Large intestine (tissue), 3 donors: Measurements from ENCODE around the gene RNF112. TPM values are rescaled to one million over a fixed set of nuclear protein-coding genes. Genes with fewer than 3 reads are reported as not detected.

Experiments
- DNase-seq, 2 donors: peaks; one replicate each; pipeline versions ENCODE4 v3.0.0 to v3.0.0-alpha.2; 2013
- H3K27ac ChIP-seq: one replicate; pipeline ENCODE4 v1.5.1; 2013; ENCODE audit warnings: low read length
- H3K27me3 ChIP-seq: 2 replicates; pipeline ENCODE4 v1.6.1; 2013; ENCODE audit warnings: low read length; ENCODE audit not compliant: control insufficient read depth, insufficient read depth
- H3K36me3 ChIP-seq: 2 replicates; pipeline ENCODE4 v1.6.1; 2013; ENCODE audit warnings: low read length; ENCODE audit not compliant: control insufficient read depth, insufficient read depth
- H3K4me1 ChIP-seq: one replicate; pipeline ENCODE4 v1.6.1; 2013; ENCODE audit warnings: low read length; ENCODE audit not compliant: control insufficient read depth, insufficient read depth
- H3K4me3 ChIP-seq: one replicate; pipeline ENCODE4 v1.5.1; 2013; ENCODE audit warnings: low read length
- H3K9me3 ChIP-seq: one replicate; pipeline ENCODE4 v1.6.1; 2013; ENCODE audit warnings: mild to moderate bottlenecking, low read depth, low read length, moderate library complexity; ENCODE audit not compliant: control insufficient read depth
- WGBS: methylation state at CpG from one replicate; pipeline ENCODE4 v1.1.5; 2013; ENCODE audit warnings: low lambda C conversion rate; ENCODE audit not compliant: insufficient coverage; 5-methylcytosine and 5-hydroxymethylcytosine counted together
- polyA plus RNA-seq: library from polyadenylated mRNA; unstranded; fragments of 120-200 nt; gene quantifications from one replicate; pipeline ENCODE4 v1.2.1, GENCODE V29; 2013

Gene RNF112
- polyA plus RNA-seq, 1 donor, result 3.7 TPM

DNA sequence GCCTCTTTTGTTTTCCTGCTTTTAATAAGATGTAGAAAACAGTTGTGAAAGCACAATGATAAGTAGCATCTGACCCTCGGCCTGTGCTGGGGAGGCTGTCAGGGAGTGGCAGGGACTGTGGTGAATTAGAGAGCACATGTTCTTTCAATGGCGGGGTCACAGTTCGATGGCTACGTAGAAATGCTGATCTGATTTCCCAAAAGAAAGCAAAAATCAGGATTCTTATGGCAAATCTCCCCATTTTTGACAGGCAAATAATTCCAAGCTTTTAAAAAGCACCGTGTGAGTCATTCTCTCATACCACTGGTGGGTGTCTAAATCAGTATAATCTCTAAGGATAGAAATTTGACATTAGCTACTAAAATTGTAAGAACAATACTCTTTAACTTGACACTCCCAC lies 36.9 kb upstream of the RNF112 start:
- peak in 1 of 2 donors; percentile 32 for DNase-seq
- no CpG with 5 or more reads among the region's 5 CpGs for WGBS
- Histone ChIP-seq H3K27ac (no peak overlapping the region), H3K36me3 (no peaks in the 10 kb centered on the region), H3K4me1 (peaks cover under 1% of the 10 kb centered on the region), H3K4me3 (no peak overlapping the region), H3K9me3 (no peaks in the 10 kb centered on the region), H3K27me3 (no peaks in the 10 kb centered on the region)

DNA sequence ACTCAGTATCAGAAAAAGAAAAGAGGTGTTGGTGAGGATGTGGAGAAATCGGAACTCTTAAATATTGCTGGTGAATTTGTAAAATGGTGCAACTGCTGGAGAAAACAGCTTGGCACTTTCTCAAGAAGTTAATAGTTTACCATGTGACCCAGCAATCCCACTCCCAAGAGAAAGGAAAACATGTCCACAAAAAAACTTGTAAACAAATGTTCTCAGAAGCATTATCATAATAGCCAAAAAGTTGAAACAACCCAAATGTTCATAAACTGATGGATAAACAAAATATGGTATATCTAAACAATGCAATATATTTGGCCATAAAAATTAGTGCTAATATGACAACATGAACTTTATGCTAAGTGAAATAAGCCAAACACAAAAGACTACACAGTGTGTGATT lies 35.3 kb upstream of the RNF112 start:
- peaks cover 14% of the 10 kb centered on the region for H3K36me3 ChIP-seq
- H3K9me3 ChIP-seq, result no peaks in the 10 kb centered on the region
- H3K4me3 ChIP-seq, result no peak overlapping the region
- no peak overlapping the region for H3K27ac ChIP-seq
- DNase-seq, result no peak
- WGBS, result no CpG with 5 or more reads among the region's 1 CpG
- H3K27me3 ChIP-seq, result no peaks in the 10 kb centered on the region
- peaks cover 7% of the 10 kb centered on the region for H3K4me1 ChIP-seq

DNA sequence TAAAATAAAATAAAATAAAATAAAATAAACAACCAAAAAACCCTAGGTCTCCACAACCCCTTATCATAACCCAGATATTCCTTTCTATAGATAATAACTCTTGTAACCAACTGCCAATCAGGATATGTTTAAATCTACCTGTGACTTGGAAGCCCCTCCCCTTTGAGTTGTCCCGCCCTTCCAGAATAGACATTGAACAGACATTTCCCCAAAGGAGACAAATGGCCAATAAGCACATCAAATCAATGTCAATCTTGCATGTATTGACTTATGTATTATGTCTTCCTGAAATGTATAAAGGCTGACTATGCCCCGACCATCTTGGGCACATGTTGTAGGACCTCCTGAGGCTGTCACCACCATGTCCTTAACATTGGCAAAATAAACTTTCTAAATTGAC lies 34.2 kb upstream of the RNF112 start:
- H3K36me3 ChIP-seq, result peaks cover 25% of the 10 kb centered on the region

GRCh38 chr17:19377602-19378415 lies 33.2 kb upstream of the RNF112 start:
- Histone ChIP-seq H3K27ac (peak overlapping the region; percentile 98), H3K4me3 (peak overlapping the region; percentile 83), H3K4me1 (peaks cover 9% of the 10 kb centered on the region), H3K9me3 (no peaks in the 10 kb centered on the region), H3K27me3 (no peaks in the 10 kb centered on the region), H3K36me3 (peaks cover 35% of the 10 kb centered on the region)
- DNase-seq, result peak; percentile 99 to 100
- WGBS, result no CpG with 5 or more reads among the region's 67 CpGs

More for the DNA sequence above, 34.2 kb upstream of the RNF112 start:
- H3K27me3 ChIP-seq, result no peaks in the 10 kb centered on the region
- peak in 1 of 2 donors; percentile 65 for DNase-seq
- H3K4me1 ChIP-seq, result peaks cover 7% of the 10 kb centered on the region
- peak overlapping the region; percentile 83 for H3K4me3 ChIP-seq
- WGBS, result no CpG with 5 or more reads among the region's 2 CpGs
- no peaks in the 10 kb centered on the region for H3K9me3 ChIP-seq
- H3K27ac ChIP-seq, result peak overlapping the region; percentile 98

GRCh38 chr17:19378416-19379360 lies 32.3 kb upstream of the RNF112 start, which contains the start of gene MAPK7:
MAPK7 (plus strand) TSS chr17:19378498; CDS start chr17:19378901, 403 bp downstream.
- Histone ChIP-seq H3K9me3 (no peaks in the 10 kb centered on the region), H3K36me3 (peaks cover 44% of the 10 kb centered on the region), H3K27me3 (no peaks in the 10 kb centered on the region), H3K27ac (peak within 1 kb of the TSS; percentile 98), H3K4me3 (peak within 1 kb of the TSS; percentile 83), H3K4me1 (peaks cover 10% of the 10 kb centered on the region)
- peak in 1 of 2 donors; percentile 53 for DNase-seq
- no CpG with 5 or more reads among the region's 69 CpGs for WGBS

DNA sequence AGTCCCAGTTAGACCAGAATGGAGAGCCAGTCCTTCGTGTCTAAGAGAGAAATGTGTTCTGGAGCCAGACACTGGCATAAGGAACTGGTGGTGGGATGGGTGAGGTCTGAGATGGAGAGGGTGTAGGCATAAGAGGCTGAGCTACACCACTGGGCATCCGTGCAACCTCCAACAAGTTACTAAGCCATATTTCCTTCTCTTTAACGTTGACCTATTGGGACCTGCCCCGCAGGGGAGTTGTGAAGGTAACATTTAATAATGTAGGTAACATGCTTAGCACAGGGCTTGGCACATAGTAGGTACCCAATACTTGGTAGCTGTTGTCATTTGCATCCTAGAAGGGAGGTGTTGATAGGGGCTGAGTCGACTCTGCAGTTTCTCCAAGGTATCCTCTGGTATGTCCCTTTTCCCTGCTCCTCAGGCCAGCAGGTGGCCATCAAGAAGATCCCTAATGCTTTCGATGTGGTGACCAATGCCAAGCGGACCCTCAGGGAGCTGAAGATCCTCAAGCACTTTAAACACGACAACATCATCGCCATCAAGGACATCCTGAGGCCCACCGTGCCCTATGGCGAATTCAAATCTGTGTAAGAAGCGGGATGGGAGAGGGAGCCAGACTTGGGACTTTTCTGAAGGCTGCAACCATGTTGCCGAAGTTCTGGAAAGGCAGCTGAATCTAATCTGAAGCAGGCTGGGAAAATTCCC lies 31.5 kb upstream of the RNF112 start:
- no peaks in the 10 kb centered on the region for H3K9me3 ChIP-seq
- peak overlapping the region; percentile 83 for H3K4me3 ChIP-seq
- peak overlapping the region; percentile 80 for H3K27ac ChIP-seq
- peaks cover 10% of the 10 kb centered on the region for H3K4me1 ChIP-seq
- WGBS, result 76% methylated on average over 3 of the region's 13 CpGs
- H3K36me3 ChIP-seq, result peaks cover 52% of the 10 kb centered on the region
- no peaks in the 10 kb centered on the region for H3K27me3 ChIP-seq
- DNase-seq, result no peak

DNA sequence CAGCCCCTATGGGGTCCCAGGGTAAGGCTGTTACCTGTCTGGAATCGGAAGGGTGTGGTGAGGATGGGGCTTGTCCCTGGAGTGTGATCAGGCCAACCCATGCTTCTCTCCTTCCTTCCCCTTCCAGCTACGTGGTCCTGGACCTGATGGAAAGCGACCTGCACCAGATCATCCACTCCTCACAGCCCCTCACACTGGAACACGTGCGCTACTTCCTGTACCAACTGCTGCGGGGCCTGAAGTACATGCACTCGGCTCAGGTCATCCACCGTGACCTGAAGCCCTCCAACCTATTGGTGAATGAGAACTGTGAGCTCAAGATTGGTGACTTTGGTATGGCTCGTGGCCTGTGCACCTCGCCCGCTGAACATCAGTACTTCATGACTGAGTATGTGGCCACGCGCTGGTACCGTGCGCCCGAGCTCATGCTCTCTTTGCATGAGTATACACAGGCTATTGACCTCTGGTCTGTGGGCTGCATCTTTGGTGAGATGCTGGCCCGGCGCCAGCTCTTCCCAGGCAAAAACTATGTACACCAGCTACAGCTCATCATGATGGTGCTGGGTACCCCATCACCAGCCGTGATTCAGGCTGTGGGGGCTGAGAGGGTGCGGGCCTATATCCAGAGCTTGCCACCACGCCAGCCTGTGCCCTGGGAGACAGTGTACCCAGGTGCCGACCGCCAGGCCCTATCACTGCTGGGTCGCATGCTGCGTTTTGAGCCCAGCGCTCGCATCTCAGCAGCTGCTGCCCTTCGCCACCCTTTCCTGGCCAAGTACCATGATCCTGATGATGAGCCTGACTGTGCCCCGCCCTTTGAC lies 30.3 kb upstream of the RNF112 start:
- Histone ChIP-seq H3K9me3 (no peaks in the 10 kb centered on the region), H3K27ac (no peak overlapping the region), H3K27me3 (no peaks in the 10 kb centered on the region), H3K4me1 (peaks cover 10% of the 10 kb centered on the region), H3K36me3 (peaks cover 63% of the 10 kb centered on the region), H3K4me3 (no peak overlapping the region)
- DNase-seq, result no peak
- WGBS, result no CpG with 5 or more reads among the region's 29 CpGs

- Histone ChIP-seq H3K27me3 (no peaks in the 10 kb centered on the region), H3K4me1 (peaks cover 12% of the 10 kb centered on the region), H3K27ac (no peak overlapping the region), H3K36me3 (peaks cover 66% of the 10 kb centered on the region), H3K4me3 (no peak overlapping the region), H3K9me3 (no peaks in the 10 kb centered on the region)
- WGBS, result no CpG with 5 or more reads among the region's 7 CpGs
- no peak for DNase-seq
Measured at GRCh38 chr17:19381361-19381740, 29.7 kb upstream of the RNF112 start.

- peaks cover 66% of the 10 kb centered on the region for H3K36me3 ChIP-seq
- H3K27ac ChIP-seq, result no peak overlapping the region
- no peak overlapping the region for H3K4me3 ChIP-seq
Measured at GRCh38 chr17:19381741-19382444, 29.1 kb upstream of the RNF112 start.

More at GRCh38 chr17:19381741-19382444, 29.1 kb upstream of the RNF112 start:
- WGBS, result 100% methylated on average over 3 of the region's 31 CpGs
- no peak for DNase-seq
- H3K4me1 ChIP-seq, result peaks cover 17% of the 10 kb centered on the region
- no peaks in the 10 kb centered on the region for H3K9me3 ChIP-seq
- H3K27me3 ChIP-seq, result no peaks in the 10 kb centered on the region
